Type B pancreatic cell (in vitro differentiated cells): ENCODE results near the gene NRP1. TPM values are rescaled to one million over a fixed set of nuclear protein-coding genes. Genes with fewer than 3 reads are reported as not detected.

Source experiments
- DNase-seq: peaks from one replicate; pipeline ENCODE4 v3.0.0; 2021; ENCODE audit warnings: mixed read lengths; ENCODE audit not compliant: unreplicated experiment; ENCODE audit errors: extremely low spot score
- H3K27ac Mint-ChIP-seq: 2 replicates; pipeline ENCODE4 v1.8.0; 2021; ENCODE audit warnings: mild to moderate bottlenecking, mixed read lengths
- H3K27me3 Mint-ChIP-seq: 2 replicates; pipeline ENCODE4 v1.8.0; 2021; ENCODE audit warnings: mixed read lengths
- H3K36me3 Mint-ChIP-seq: 2 replicates; pipeline ENCODE4 v1.8.0; 2021; ENCODE audit warnings: mixed read lengths
- H3K4me1 Mint-ChIP-seq: one replicate; pipeline ENCODE4 v1.8.0; 2021; ENCODE audit warnings: mixed read lengths; ENCODE audit not compliant: unreplicated experiment
- H3K4me3 Mint-ChIP-seq: 2 replicates; pipeline ENCODE4 v1.8.0; 2021; ENCODE audit warnings: mild to moderate bottlenecking, mixed read lengths
- H3K9me3 Mint-ChIP-seq: 2 replicates; pipeline ENCODE4 v1.8.0; 2021; ENCODE audit warnings: mixed read lengths
- CTCF ChIP-seq: fragments of 200-600 bp; sonication (generic); conservative IDR thresholded peaks from 2 replicates; pipeline ENCODE4 v1.5.0; 2021; ENCODE audit warnings: antibody characterized with exemption, mild to moderate bottlenecking
- total RNA-seq: library from RNA; stranded (reverse); gene quantifications from 2 replicates; pipeline ENCODE4 v1.2.1, GENCODE V29; 2021; ENCODE audit warnings: low replicate concordance

NRP1 gene
- total RNA-seq, 1 donor from 2014 or later = 70.7 TPM

DNA sequence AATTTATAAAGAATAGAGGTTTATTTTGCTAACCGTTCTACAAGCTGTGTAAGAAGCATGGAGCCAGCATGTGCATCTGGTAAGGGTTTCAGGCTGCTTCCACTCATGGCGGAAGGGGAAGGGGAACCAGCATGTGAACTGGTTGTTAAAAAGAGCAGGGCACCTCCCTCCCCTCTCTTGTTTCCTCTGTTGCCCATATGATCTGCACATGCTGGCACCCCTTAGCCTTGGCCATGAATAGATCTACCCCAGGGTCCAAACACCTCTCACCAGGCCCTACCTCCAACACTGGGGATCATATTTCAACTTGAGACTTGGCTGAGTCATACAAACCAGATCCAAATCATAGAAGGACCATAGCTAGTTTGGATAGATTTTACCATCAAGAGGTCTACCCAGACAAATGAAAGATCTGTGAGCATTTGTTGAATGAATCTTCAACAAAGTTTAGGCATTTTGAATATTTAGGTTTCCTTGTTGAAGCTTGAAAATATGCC is 36.0 kb upstream of the NRP1 start:
- H3K4me3 Mint-ChIP-seq = no peak overlapping the region
- peaks cover 22% of the 10 kb centered on the region for H3K9me3 Mint-ChIP-seq
- no peak overlapping the region for H3K27ac Mint-ChIP-seq
- TF ChIP-seq CTCF = no peak
- no peak for DNase-seq
- H3K27me3 Mint-ChIP-seq = peaks cover 3% of the 10 kb centered on the region
- H3K4me1 Mint-ChIP-seq = no peaks in the 10 kb centered on the region
- H3K36me3 Mint-ChIP-seq = no peaks in the 10 kb centered on the region

- Mint-ChIP-seq H3K27ac (no peak overlapping the region), H3K4me1 (no peaks in the 10 kb centered on the region), H3K36me3 (no peaks in the 10 kb centered on the region), H3K4me3 (no peak overlapping the region), H3K27me3 (peaks cover 7% of the 10 kb centered on the region), H3K9me3 (peaks cover 28% of the 10 kb centered on the region)
- DNase-seq = no peak
- no peak for TF ChIP-seq CTCF
Measured at GRCh38 chr10:33368086-33368485, 33.6 kb upstream of the NRP1 start.

GRCh38 chr10:33365871-33366411 is 31.5 kb upstream of the NRP1 start:
- no peak for DNase-seq
- no peak overlapping the region for H3K27ac Mint-ChIP-seq

GRCh38 chr10:33365301-33365700 is 30.8 kb upstream of the NRP1 start:
- Mint-ChIP-seq H3K4me1 (no peaks in the 10 kb centered on the region), H3K27me3 (peaks cover 7% of the 10 kb centered on the region), H3K9me3 (peaks cover 22% of the 10 kb centered on the region), H3K4me3 (no peak overlapping the region), H3K36me3 (no peaks in the 10 kb centered on the region), H3K27ac (no peak overlapping the region)
- DNase-seq = no peak
- no peak for TF ChIP-seq CTCF

More at GRCh38 chr10:33365871-33366411, 31.5 kb upstream of the NRP1 start:
- Mint-ChIP-seq H3K9me3 (peaks cover 22% of the 10 kb centered on the region), H3K4me1 (no peaks in the 10 kb centered on the region), H3K27me3 (peaks cover 7% of the 10 kb centered on the region), H3K36me3 (no peaks in the 10 kb centered on the region), H3K4me3 (no peak overlapping the region)
- no peak for TF ChIP-seq CTCF

GRCh38 chr10:33363106-33363505 is 28.6 kb upstream of the NRP1 start:
- no peak for TF ChIP-seq CTCF
- H3K27me3 Mint-ChIP-seq = peaks cover 4% of the 10 kb centered on the region
- no peaks in the 10 kb centered on the region for H3K36me3 Mint-ChIP-seq
- DNase-seq = no peak
- H3K4me3 Mint-ChIP-seq = no peak overlapping the region
- no peaks in the 10 kb centered on the region for H3K4me1 Mint-ChIP-seq
- H3K27ac Mint-ChIP-seq = no peak overlapping the region
- peaks cover 18% of the 10 kb centered on the region for H3K9me3 Mint-ChIP-seq
